ENCODE results near the gene CD46. TPM values are rescaled to one million over a fixed set of nuclear protein-coding genes. Genes with fewer than 3 reads are reported as not detected.
"Not testable (repeated sequence)": the region's sequence is repeated elsewhere in the genome, so short reads cannot be mapped to it uniquely, and the experiment has no call there.

The CD46 gene
- total RNA-seq, 2 experiments from 2014 or later: 94.1 to 98.3 TPM

DNA sequence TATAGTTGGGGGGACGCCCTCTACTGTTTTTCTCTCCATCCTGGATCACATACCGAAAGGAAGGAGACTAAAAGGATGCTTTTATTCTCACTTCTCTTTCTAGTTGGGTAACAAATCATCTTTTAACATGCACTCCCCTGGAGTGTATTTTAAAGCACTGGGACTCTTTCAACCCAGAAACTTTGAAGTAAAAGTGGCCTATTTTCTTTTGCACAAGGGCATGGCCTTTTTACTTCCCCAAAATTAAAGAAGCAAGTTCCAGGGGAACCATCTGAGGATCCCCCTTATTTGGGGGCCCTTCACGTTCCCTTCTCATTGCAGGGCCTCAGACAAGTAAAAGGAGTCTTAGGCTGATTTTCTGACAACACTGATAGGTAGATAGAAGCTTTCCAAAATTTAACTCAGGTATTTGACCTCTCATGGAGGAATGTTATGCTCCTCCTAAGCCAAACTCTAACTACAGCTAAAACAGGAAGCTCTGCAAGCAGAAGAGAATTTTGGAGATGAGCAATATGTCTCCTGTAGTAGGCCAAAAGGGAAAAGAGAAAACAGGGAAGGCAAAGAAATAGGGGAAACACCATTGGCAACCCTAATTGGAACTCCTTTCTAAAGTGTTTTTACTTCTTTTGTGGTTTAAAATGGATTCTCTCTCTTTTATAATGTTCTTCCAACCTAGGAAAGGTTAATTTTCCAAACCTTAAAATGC is 8.9 kb upstream of the CD46 start:
- no peaks in the 10 kb centered on the region for H3K27me3 Mint-ChIP-seq (ENCODE audit: low read depth)
- H3K9me3 Mint-ChIP-seq (ENCODE audit: insufficient read depth): no peaks in the 10 kb centered on the region
- peaks cover 5% of the 10 kb centered on the region for H3K4me1 Mint-ChIP-seq (ENCODE audit: low read depth)
- H3K4me3 Mint-ChIP-seq: no peak overlapping the region
- H3K27ac Mint-ChIP-seq: no peak overlapping the region
- ATAC-seq (no peak), DNase-seq (no peak)
- POLR2A ChIA-PET: no interaction called here
- H3K36me3 Mint-ChIP-seq (ENCODE audit: low read depth): no peaks in the 10 kb centered on the region
- CTCF ChIA-PET: no interaction called here

DNA sequence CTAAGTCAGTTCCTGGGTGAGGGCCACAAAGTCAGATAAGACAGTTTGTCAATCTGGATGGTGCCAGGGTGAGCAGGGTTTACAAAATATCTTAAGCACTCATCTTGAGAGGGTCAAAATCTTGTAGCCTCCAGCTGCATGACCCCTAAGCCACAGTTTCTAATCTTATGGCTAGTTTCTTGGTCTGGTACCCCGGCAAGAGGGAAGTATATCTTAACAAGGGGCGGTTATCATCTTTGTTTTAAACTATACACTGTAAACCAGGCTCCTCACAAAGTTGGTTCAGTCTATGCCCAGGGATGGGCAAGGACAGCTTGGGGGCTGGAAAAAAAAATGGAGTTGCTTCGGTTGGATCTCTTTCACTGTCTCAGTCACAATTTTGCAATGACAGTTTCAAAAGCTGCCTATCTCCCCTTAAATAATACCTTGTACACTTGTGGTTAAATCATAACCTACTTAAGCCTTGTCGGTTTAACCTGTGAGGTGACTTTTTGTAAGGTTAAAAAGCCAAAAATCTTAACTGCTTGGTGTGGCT is 7.8 kb upstream of the CD46 start:
- ChIA-PET POLR2A (no interaction called here), CTCF (no interaction called here)
- no peak for DNase-seq
- Mint-ChIP-seq H3K4me3 (no peak overlapping the region), H3K9me3 (ENCODE audit: insufficient read depth) (no peaks in the 10 kb centered on the region), H3K27me3 (ENCODE audit: low read depth) (no peaks in the 10 kb centered on the region), H3K27ac (no peak overlapping the region), H3K4me1 (ENCODE audit: low read depth) (peaks cover 7% of the 10 kb centered on the region), H3K36me3 (ENCODE audit: low read depth) (no peaks in the 10 kb centered on the region)
- ATAC-seq: no peak

DNA sequence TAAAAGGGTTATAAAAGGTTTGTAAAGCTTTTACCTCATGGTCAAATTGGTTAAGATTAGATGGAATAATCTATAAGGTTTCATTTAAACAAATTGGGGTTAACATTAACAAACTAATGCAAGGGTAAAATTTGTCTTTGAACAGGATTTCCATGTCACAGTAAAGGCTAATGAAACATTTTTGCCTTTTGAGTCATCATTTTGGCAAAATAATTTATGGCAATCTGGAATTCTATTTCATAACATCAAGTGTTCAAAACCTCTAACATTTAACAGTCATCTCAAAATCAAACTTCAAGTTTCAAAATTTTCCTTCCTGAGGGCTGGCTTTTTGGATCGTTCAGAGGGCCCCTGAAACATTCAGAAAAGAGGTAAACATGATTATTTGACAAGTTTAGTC is 6.6 kb upstream of the CD46 start:
- POLR2A ChIA-PET: no interaction called here

DNA sequence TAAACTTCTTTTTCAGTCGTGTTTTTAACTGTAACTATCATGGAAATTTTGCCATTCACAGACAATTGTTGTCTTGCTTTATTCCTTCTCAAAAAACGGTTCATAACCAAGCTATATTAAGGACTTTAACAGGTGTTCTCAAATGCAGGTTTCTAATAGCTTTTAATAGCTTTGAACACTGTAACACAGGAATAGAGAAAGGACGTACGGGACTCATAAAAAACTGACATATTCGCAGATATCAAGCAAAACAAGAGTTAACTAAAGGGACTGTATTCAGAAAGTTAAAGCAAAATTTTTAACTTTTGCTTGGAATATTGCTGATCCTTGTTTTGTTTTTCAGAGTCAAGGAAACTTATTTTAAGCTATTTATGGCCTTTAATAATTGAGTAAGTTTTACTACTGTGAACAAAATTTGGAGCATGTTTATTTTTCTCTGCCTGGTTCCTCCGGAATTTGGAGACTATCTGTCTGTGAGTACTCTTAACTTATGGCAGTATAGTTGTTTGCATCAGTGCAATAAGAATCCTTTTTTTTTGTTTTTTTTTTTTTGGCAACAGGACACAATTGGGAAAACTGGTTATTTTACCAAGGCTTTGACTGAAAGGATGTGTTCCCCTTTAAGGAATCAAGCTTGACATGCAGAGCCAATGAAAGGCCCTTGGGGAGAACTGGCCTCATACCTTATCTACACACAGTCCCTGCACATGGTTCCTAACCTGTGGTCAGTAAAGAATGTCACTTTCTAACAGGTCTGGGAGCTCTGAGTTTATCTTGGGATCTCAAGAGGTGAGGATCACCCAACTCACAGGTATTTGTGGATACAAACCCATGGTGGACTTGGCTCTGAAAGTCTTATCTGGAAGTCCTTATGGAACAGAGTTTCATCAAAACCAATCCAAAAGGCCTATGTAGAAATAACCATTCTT is 5.8 kb upstream of the CD46 start:
- H3K9me3 Mint-ChIP-seq (ENCODE audit: insufficient read depth): no peaks in the 10 kb centered on the region
- H3K4me3 Mint-ChIP-seq: no peak overlapping the region
- H3K36me3 Mint-ChIP-seq (ENCODE audit: low read depth): no peaks in the 10 kb centered on the region
- H3K27me3 Mint-ChIP-seq (ENCODE audit: low read depth): no peaks in the 10 kb centered on the region
- POLR2A ChIA-PET: no interaction called here
- no peak for ATAC-seq
- DNase-seq: no peak
- CTCF ChIA-PET: no interaction called here
- peaks cover 24% of the 10 kb centered on the region for H3K4me1 Mint-ChIP-seq (ENCODE audit: low read depth)
- H3K27ac Mint-ChIP-seq: no peak overlapping the region

More for the DNA sequence above, 6.6 kb upstream of the CD46 start:
- DNase-seq (no peak), ATAC-seq (no peak)
- Mint-ChIP-seq H3K36me3 (ENCODE audit: low read depth) (no peaks in the 10 kb centered on the region), H3K4me3 (no peak overlapping the region), H3K27ac (no peak overlapping the region), H3K4me1 (ENCODE audit: low read depth) (peaks cover 17% of the 10 kb centered on the region), H3K9me3 (ENCODE audit: insufficient read depth) (no peaks in the 10 kb centered on the region), H3K27me3 (ENCODE audit: low read depth) (no peaks in the 10 kb centered on the region)
- CTCF ChIA-PET: no interaction called here

DNA sequence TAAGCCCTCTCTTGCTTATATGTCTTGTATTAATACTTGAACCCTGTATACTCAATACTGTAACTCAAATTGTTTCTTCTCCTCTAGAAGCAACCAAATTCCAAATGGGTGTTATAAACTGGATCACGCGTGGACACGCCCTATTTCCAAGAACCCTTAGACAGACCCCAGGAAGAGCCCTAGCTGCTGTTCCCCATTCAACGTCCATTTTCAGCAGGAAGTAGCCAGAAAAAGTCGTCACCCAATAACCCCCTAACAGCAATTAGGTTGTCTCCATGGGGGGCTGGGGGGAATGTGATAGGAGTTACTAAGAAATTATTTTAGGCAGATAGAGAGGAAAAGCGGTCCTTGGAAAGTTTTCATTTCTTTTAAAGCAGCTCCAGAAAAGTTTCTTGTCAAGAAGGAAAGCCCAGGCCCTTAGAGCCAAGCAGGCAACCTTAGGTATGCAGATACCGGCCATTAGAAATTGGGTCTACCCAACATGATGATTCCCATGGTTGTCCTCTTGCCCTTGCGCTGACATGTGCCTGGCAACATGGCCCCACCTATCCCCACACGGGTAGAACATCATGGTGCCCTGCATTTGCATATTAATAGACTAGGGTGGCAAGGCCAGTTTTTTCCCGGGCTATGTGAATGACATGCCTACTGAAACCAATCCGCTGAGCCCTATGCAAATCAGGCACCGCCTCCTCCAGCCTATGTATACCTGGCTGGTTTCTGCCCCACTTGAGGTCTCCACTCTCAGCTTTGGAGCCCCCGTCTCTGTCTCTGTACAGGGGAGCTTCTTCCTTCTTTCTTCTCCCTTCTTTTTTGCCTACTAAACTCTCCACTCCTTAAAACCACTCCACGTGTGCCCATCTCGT is 4.0 kb upstream of the CD46 start:
- Mint-ChIP-seq H3K4me3 (no peak overlapping the region), H3K27ac (no peak overlapping the region), H3K36me3 (ENCODE audit: low read depth) (no peaks in the 10 kb centered on the region), H3K9me3 (ENCODE audit: insufficient read depth) (no peaks in the 10 kb centered on the region), H3K27me3 (ENCODE audit: low read depth) (no peaks in the 10 kb centered on the region), H3K4me1 (ENCODE audit: low read depth) (peaks cover 30% of the 10 kb centered on the region)
- DNase-seq (no peak), ATAC-seq (no peak)
- ChIA-PET CTCF (no interaction called here), POLR2A (no interaction called here)

DNA sequence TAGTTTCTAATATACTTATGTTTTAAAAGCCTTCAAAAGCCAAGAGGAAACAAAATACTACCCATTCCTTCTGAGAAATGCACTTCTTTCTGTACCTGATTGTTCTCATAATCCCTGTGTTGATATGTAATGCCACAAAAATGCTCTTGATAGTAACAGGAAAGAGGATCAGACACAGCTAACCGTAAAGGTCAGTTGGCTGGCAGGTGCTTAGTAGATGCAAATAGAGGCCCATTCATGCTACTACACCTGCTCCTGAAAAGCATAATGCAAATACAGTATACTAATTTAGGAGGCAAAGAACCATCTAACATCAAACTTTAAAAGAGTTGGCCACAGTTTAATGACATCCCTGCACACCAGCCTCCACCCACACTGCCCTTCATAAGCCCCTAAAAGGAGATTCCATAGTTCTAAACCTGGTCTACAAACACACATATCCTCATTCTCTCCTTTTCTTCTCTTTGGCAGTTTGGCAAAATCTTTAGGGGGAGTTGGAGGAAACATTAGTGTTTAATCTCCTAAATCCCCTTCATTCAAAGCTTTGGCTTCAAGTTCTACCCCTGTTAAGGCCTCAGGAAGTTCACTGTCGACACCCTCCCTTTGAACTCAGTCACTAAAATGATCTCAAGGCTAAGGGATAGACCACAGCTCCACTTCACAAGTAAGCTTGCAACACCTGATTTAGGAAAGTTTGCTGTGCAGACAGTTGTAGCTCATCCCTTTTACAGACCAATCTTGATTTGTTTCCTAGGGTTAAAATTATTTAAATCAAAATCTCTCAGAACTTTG is 2.9 kb upstream of the CD46 start:
- CTCF ChIA-PET: no interaction called here
- Mint-ChIP-seq H3K4me3 (peak overlapping the region; percentile 19), H3K4me1 (ENCODE audit: low read depth) (peaks cover 39% of the 10 kb centered on the region), H3K9me3 (ENCODE audit: insufficient read depth) (no peaks in the 10 kb centered on the region), H3K36me3 (ENCODE audit: low read depth) (no peaks in the 10 kb centered on the region), H3K27ac (peak overlapping the region; percentile 31), H3K27me3 (ENCODE audit: low read depth) (no peaks in the 10 kb centered on the region)
- ATAC-seq (no peak), DNase-seq (no peak)
- POLR2A ChIA-PET: no interaction called here

DNA sequence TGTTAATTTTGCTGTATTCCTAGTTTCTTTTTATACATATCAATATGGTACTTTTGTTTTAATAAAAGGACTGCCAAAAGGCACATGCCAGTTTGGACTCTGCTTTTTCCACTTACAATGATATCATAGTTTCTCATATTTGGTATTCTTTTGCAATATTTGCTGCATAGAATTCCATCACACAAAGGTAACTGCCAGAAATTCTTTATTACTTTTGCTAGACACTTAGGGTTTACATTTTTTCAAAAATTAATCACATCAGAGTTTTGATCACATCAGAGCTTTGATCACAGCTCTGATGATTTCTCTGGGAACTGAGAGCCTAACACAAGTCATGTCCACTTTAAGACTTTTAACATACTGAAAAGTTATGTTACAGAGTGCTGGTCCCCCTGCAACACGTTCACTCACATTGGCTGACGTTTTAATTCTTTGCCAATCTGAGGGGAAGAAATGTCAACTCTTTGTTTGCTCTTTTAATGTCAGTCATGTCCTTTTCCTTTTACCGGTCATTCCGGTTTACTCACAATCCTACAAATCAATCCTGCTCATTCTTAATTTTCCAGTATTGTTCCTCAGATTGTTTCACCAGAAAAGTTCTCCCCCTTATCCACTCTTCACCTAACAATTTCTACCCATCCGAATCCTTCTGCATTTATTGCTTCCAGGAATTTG is 1.1 kb upstream of the CD46 start:
- Mint-ChIP-seq H3K36me3 (ENCODE audit: low read depth) (peaks cover 5% of the 10 kb centered on the region), H3K4me1 (ENCODE audit: low read depth) (peaks cover 56% of the 10 kb centered on the region), H3K4me3 (peak overlapping the region; percentile 100), H3K27me3 (ENCODE audit: low read depth) (no peaks in the 10 kb centered on the region), H3K9me3 (ENCODE audit: insufficient read depth) (no peaks in the 10 kb centered on the region), H3K27ac (no peak overlapping the region)
- ATAC-seq: no peak
- DNase-seq: no peak
- ChIA-PET CTCF (interaction anchor here (3.0 kb wide), 1 partner anchor 47 kb away, joined by 21 read pairs; no protein-coding TSS in a partner anchor), POLR2A (no interaction called here)

DNA sequence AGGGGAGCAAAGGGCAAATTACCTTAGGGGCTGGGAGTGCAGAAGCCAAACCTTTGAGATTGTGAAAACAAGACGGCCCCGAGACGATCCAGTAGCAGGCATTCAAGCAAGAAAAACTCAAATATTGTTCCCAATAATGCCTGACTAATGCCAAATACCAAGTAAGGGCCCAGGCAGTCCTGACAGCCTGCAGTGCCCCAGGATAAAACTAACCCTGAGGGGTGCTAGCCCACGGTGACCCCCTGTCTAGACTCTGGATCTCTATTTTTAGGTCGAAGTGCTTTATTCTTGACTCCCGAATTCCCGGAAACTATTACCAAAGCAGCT is 428 bp upstream of the CD46 start:
- H3K4me1 Mint-ChIP-seq (ENCODE audit: low read depth): peaks cover 63% of the 10 kb centered on the region
- peak; percentile 1 for ATAC-seq
- peak overlapping the region; percentile 96 for H3K27ac Mint-ChIP-seq
- H3K9me3 Mint-ChIP-seq (ENCODE audit: insufficient read depth); H3K27me3 Mint-ChIP-seq (ENCODE audit: low read depth); DNase-seq: not testable (repeated sequence)
- peak overlapping the region; percentile 100 for H3K4me3 Mint-ChIP-seq
- POLR2A ChIA-PET: interaction anchor here (0.7 to 1.2 kb wide), 2 partner anchors 27 to 75 kb away, joined by 3 read pairs; no protein-coding TSS in a partner anchor
- CTCF ChIA-PET: interaction anchor here (1.2 to 3.0 kb wide), 2 partner anchors 13 to 46 kb away, joined by 3 to 21 read pairs; no protein-coding TSS in a partner anchor
- H3K36me3 Mint-ChIP-seq (ENCODE audit: low read depth): peaks cover 12% of the 10 kb centered on the region

DNA sequence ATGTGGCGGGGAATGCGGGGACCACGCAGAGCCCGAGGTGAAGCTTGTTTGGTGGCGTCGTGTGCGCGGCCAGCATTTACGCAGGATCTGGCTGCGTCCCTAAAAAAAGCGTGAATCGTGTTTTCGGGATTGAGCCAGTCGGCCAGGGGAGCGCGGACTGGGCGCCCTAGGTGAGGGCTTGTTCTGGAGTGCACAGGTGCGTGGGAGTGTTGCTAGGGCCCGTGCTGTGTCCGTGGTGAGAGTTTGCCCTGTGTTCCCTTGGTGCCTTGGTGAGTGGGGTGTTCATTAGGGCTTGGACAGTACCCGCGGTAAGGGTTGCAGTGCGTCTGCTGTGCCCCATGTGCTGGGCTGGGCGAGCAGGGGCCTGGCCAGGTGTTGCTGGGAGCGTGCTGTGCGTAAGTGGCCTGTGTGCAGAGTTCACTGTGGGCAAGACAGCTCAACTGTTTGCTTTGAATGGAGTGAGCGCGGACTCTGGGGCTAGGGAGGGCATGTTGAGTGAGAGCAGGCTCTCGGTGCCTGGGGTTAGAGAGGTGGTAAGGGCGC is 673 bp downstream of the CD46 start:
- POLR2A ChIA-PET: interaction anchor here (1.2 kb wide), 1 partner anchor 26 kb away, joined by 3 read pairs; no protein-coding TSS in a partner anchor
- peak overlapping the region; percentile 100 for H3K4me3 Mint-ChIP-seq
- peak; percentile 14 for ATAC-seq
- peak overlapping the region; percentile 96 for H3K27ac Mint-ChIP-seq
- DNase-seq: peak; percentile 33
- no peaks in the 10 kb centered on the region for H3K27me3 Mint-ChIP-seq (ENCODE audit: low read depth)
- peaks cover 70% of the 10 kb centered on the region for H3K4me1 Mint-ChIP-seq (ENCODE audit: low read depth)
- peaks cover 19% of the 10 kb centered on the region for H3K36me3 Mint-ChIP-seq (ENCODE audit: low read depth)
- no peaks in the 10 kb centered on the region for H3K9me3 Mint-ChIP-seq (ENCODE audit: insufficient read depth)
- CTCF ChIA-PET: interaction anchor here (0.9 to 3.0 kb wide), 3 partner anchors 14 to 211 kb away, joined by 3 to 21 read pairs (median 3); no protein-coding TSS in a partner anchor

DNA sequence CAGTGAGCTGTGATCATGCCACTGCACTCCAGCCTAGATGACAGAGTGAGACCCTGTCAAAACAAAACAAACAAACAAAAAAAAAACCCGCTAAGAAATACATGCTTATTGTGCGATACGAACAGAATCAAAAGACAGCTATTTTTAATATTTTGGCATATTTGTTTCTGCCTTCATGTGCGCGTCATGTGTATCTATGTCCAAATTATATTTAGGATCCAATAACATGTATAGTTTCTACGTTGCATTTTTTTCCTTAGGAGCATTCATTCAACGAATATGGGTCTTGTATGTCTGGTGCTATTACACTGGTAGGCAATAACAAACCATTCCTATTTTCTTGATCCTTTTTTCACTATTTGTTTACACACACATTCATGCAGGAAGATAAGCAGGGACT is 1.8 kb downstream of the CD46 start:
- ChIA-PET POLR2A (no interaction called here), CTCF (interaction anchor here (0.9 to 3.0 kb wide), 3 partner anchors 44 to 210 kb away, joined by 3 to 21 read pairs (median 8); no protein-coding TSS in a partner anchor)
- H3K36me3 Mint-ChIP-seq (ENCODE audit: low read depth): peaks cover 28% of the 10 kb centered on the region
- peaks cover 72% of the 10 kb centered on the region for H3K4me1 Mint-ChIP-seq (ENCODE audit: low read depth)
- H3K27ac Mint-ChIP-seq: no peak overlapping the region
- H3K9me3 Mint-ChIP-seq (ENCODE audit: insufficient read depth): no peaks in the 10 kb centered on the region
- no peak for DNase-seq
- ATAC-seq: no peak
- no peaks in the 10 kb centered on the region for H3K27me3 Mint-ChIP-seq (ENCODE audit: low read depth)
- peak overlapping the region; percentile 100 for H3K4me3 Mint-ChIP-seq
